GM11168 (cell line): ENCODE measurements around the gene FUS.

ENCODE experiments used
- in situ Hi-C: fragments of 300-500 bp; cut with MboI; formaldehyde crosslinking; loops from one replicate; pipeline ENCODE4 v1.12.0; 2022; ENCODE audit warnings: low sequenced_read_pairs; ENCODE audit not compliant: unreplicated experiment

The FUS gene

GRCh38 chr16:31224092-31224955 lies 44.4 kb downstream of the FUS start:
- in situ Hi-C loops, result no loop called here

- in situ Hi-C loops, result no loop called here
These were observed 45.3 kb downstream of the FUS start for GRCh38 chr16:31225193-31225592.

GRCh38 chr16:31228206-31228605 lies 48.3 kb downstream of the FUS start:
- in situ Hi-C loops, result no loop called here

- in situ Hi-C loops, result no loop called here
These were observed 49.6 kb downstream of the FUS start for GRCh38 chr16:31229501-31229900.

GRCh38 chr16:31238041-31238440 lies 58.1 kb downstream of the FUS start:
- in situ Hi-C loops, result no loop called here
